Activated CD8-positive, alpha-beta memory T cell treated with anti-CD3 and anti-CD28 coated beads for 24 hours (primary cell): ENCODE results near the gene CALM3.

ENCODE experiments used
- DNase-seq: peaks from one replicate; pipeline ENCODE4 v3.0.0-alpha.2; 2020

The CALM3 gene

DNA sequence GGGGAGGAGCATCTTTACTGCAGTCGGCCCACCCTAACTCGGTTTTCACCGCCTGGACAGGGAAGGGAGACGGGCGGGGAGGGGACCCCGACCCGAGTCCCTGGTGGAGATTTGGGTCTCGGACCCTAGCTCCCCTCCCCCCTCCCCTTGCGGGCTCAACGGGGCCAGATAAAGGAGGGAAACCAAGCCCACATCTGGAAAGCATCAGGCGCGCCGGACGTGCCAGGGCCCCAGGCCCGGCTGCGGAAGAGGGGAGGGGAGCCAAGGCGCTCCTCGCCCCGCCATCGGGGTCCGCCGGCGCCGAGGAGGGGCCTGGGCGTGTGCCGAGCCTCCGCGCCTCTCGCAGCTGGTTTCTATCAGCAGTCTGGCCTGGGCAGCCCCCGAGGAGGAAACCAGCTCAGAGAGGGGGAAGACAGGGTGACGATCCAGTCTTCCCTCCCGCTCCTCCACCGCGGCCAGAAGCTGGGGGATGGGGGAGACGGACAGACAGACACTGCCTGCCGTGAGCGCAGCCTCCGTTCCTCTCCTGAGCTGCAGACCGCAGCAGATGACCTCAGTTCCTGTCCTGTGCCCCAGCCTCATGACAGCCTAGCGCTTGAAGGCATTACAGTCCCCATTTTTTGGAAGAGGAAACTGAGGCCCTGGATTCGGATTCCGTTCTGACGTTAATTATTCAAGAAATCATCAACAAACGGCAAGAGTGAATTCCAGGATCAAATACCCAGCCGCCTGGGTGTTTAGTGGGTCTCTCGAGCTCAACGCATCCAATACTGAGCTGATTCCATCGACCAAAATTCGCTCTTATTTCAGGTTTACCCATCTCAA, 38.4 kb downstream of the CALM3 start:
- peak; percentile 68 for DNase-seq

DNA sequence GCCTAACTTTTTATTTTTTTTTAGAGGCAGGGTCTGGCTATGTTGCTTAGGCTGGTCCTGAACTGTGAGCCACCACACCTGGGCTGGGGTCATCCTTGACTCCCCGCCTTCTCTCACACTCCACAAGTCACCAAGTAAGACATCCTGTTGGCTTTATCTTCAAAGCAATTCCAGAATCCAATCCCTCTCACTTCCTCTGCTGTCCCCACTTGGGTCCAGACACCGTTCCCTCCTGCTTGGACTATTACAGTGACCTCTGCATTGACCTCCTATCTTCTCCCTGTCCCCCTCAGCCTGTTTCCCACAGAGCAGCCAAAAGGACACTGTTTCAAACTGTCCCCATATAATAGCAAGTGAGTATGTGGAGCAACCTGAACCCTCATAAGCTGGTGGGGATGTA, 39.5 kb downstream of the CALM3 start:
- no peak for DNase-seq

- DNase-seq, result no peak
These were observed 43.6 kb downstream of the CALM3 start for GRCh38 chr19:46644720-46645119.

- DNase-seq, result no peak
These were observed 45.3 kb downstream of the CALM3 start for GRCh38 chr19:46646402-46646801.

DNA sequence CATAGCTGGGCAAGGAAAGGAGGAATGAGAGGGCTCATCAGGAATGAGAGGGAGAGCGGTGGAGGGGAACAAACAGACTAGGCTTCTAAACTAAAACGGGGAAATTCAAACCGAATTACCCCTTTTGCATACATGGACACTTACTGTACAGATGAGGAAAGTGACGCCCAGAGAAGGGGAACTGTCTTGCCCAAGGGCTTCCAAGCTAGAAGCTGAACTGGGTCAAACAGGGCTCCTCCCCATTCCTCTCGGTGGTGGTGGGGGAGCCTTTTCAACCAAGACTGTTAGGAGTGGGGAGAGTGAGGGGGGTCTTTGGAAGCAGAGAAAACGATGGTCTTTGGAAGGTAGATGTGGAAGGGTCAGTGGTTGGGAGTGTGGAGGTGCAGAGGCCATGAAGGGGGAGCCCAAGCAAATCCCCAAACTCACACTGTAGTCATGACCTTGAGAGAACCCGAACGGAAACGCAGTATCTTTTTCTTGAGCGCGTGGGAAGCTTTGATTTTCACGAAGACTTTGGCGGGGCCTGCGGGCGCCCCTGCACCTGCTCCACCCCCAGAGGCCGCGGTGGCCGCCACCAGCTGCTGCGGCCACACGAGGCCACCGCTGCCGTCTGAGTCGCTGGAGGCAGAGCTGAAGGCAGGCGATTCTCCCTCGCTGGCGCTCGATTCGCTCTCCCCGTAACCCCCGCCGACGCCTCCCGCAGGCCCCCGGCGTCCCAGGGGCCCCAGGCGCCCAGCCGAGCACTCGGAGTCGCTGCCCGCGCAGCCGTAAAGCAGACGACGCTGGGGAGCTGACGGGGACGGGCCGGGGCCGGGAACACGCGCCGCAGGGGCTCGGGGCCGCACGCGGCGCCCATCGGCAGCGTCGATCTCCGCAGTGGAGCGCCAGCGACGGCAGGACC, 47.2 kb downstream of the CALM3 start:
- no peak for DNase-seq

GRCh38 chr19:46648961-46649960, 48.1 kb downstream of the CALM3 start:
- no peak for DNase-seq

- no peak for DNase-seq
These were observed 49.3 kb downstream of the CALM3 start for GRCh38 chr19:46650445-46650844.

DNA sequence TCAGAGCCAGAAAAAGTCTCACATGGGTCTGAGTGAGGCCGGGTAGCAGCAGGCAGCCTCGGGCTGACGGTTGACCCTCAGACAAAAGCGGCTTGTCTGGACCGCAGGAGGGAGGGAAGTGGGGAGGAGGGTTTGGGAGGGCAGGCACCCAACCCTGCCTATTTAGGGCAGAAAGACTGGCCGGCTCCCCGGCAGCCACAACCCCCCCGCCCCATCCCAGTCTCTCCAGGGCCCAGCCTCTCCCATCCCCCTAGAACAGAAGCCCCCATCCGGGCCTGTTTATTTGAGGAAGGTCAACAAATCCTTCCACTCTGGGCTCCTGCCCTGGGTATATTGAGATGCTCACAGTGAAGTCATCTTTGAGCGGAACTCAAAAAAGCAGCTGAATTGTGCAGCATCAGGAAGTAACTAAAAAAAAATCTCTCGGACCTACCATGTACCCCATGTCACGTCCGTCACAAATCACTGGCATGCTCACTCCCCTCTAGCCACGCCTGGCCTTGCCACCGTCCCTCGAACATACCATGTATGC, 53.6 kb downstream of the CALM3 start:
- DNase-seq, result no peak

DNA sequence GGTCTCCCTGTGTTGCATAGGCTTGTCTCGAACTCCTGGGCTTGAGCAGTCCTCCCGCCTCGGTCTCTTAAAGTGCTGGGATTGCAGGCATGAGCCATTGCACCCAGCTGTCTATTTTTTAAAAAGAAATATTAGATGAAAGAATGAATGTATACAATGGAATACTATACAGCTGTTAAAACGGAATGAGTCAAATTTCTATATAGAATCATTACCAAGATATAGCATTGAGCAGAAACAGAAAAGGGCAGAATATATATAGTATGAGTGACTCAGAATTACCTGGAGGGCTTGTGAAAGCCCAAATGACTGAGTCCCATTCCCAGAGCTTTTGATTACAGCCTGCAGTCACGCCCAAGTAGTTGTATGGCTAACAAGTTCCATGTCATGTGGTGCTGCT, 55.4 kb downstream of the CALM3 start:
- DNase-seq, result no peak

DNA sequence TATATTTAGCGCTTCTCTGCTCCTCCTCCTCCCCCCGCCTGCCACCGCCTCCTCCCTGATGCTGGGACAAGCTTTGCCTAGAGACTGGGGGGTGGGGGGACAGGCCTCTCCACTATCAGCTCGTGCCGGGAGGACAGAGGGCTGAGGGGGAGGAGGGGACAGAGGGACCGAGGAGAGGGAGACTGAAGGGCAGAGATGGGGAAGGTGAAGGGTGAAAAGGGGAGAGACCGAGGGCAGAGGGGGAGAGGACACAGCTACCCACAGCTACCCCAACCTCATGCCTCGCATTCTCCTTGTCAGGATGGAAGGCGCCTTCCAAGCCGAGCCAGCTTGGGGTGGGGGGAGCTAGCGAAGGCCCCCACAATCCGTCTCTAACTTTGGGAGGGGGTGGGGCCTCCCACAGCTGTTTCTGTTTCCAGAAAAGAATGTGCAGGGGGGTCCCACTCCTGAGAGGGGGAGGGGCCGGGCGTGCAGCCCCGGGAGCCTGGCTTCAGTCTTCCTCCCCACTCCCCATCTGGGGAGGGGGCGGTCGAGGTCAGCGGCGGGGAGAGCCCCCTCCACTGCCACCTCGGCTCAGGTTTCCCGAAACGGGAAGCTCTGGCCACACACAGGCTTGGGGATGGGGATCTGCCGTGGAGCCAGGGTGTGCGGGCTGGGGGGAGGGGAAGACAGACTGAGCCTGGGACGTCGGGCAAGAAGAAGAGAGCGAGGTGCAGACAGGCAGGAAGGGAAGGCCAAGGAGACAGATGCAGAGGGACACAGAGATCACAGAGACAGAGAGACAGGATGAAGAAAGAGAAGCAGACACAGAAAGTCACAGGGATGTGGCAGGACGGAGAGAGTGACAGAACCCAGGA, 58.2 kb downstream of the CALM3 start:
- no peak for DNase-seq

DNA sequence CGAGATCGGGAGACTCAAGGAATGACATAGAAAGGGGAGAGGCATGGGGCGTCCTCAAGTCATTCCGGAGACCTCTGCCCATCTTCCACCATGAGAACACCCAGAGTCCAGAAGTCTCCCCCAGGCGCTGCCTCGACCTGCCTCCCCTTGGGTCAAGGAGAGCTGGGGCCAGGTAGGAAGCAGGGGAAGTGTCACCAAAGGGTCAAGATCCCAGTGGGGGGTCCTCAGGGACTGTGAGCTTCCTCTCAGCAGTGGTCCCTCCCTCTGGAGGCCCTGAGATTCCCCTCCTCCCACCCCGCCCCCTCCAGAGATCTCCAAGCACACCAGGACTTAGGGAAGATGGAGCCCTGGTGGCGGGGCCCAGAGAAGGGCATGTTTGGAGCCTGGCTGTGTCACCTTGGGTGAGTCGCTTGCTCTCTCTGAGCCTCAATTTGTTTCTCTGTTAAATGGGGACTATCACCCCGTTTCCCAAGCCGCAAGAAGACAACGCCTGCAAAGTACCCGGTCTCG, 58.9 kb downstream of the CALM3 start:
- DNase-seq, result no peak
